HG02678 (cell line): ENCODE results near the gene CHAT.

ENCODE experiments used
- ATAC-seq: cut with Tn5 transposase; IDR thresholded peaks from one replicate; pipeline ENCODE4 v1.9.1; 2021; ENCODE audit warnings: mild to moderate bottlenecking, moderate library complexity; ENCODE audit not compliant: unreplicated experiment

CHAT gene

DNA sequence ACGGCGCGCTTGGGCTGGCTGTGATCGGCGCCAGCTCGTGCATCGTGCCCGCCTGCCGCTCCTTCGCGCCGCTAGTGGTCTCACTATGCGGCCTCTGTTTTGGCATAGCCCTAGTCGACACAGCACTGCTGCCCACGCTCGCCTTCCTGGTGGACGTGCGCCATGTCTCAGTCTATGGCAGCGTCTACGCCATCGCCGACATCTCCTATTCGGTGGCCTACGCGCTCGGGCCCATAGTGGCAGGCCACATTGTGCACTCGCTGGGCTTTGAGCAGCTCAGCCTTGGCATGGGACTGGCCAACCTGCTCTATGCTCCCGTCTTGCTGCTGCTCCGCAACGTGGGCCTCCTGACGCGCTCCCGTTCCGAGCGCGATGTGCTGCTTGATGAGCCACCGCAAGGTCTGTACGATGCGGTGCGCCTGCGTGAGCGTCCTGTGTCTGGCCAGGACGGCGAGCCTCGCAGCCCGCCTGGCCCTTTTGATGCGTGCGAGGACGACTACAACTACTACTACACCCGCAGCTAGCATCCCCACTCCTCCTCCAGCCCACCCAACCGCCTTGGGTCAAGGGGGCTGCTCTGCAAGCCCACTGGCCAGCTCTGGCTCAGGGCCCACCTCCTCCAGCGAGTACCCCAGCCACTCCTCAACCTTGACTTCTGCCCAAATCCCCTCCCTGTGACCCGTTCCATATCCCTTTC, 1.9 kb upstream of the CHAT start:
- ATAC-seq, result no peak

DNA sequence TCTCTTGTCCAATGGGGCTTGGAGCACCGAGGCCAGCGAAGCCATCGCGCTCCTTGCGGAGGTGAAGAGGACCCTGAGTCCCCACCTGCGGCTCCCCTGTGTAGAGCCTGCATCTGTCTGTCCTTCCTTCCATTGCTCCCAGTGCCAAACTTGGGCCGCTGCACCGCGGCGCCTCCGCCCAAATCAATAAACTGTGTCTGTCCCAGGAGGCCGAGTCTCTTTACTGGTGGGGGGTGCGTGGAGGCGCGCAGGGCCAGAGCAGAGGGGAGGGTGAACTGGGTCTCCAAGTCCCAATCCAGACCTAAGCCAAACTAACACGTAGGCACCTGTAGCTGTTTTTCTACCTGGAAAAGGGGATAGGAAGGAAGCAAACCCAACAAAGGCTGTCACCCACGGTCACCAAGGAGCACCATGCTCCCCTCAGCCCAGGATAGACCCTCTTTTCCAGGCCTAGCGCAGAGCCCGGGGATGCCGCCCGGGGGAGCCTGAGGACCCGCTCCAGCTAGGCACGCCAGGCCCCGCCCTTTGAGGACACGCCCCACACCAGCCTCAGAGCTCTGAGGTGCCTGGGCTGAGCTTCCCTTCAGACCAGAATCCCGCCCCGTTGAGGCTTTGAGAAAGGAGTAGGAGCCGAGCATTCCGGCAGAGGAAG, 1.2 kb upstream of the CHAT start:
- ATAC-seq, result no peak

DNA sequence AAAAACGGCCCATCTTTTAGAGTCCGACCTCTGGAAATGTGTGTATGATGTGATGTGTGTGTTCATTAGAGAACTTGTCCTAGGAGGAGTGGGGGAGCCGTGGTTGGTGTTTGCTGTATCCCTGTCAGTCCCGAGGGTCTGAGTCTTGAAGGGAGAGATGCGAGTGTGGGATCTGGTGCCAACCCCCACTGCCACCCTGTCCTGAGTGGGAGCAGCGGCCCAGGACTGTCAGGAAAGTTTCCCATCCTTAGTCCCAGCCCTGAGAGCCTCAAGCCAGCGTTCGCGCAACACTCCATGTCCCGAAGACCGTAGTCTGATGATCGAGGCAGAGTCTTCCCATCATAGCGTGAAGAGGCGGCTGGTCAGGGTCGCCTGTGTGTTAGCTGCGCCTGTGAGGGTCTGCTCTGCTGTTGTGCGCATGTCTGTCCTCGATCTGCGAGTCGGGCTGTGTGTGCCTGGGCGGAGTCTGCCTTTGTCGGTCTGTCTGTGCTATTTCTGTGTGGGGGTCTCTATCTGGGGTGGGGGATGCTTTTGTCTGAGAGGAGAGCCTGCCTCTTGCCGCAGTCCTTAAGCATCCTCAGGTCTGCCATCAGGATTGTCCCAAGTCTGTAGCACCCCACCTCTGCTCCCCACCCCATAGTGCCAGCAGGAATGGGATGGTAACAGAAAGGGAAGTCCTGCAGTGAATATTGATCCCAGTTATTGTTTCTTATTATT, 514 bp upstream of the CHAT start:
- ATAC-seq, result no peak

DNA sequence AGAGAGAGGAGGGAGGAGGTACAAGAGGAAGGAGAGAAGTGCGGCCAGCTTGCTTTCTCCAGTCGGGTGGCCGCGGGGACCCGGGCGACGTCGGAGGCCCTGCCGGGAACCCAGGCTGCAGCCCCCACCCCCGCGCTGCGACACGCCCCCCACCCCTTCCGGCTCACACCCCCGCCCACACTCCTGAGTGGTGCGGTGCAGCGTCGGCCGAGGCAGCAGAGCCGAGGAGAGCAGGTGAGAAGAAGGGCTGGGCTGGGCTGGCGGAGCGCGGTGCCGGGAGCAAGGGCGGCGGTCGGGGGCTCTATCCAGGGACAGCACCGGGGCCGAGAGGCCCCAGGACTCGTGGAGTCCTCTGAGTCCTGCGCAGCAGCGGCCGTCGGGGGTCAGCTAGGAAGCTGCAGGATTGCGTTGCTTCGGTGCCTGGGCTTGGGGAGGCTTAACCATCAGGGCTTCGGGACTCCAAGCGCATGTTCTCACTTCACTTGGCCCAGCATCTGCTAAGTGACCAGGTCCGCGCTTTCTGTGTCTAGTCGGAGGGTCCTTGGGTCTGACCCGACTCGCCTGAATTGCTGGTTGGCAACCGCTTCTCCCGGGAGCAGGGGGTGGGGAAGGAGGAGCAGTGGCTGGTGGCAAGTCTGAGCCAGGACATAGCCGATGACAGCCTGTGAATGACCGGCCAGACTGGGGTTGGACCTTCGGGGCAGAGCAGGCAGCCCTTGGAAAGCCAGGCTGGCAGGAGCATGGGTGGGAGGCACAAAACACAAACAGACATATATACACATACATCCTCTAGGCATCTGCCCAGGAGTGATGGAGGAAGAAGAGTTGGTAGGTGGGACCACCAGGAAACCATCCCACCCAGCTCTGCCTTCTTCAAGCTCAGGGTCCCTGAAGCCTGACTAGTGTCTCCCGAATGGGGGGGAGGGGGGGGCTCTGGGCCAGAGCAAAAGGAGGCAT, 683 bp downstream of the CHAT start:
- ATAC-seq, result no peak

DNA sequence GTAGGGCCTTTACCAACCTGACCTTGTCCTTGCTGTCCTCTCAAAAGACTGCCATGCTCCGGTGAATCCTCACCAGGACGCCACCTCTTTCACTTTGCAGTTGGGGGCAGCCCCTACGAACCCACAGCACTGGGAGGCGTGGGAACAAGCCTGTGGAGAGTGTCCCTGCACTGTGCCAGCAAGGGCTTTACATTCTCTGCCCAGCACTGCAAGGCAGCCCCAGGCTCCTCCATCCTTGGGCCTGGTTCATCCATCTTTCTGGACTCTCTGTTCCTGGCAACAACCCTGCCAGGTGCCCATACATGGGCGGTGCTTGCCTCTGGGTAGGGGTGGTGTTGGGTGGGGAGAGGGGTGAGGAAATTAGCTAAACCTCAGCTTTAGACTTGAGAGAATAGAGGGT, 1.4 kb downstream of the CHAT start:
- ATAC-seq, result no peak

DNA sequence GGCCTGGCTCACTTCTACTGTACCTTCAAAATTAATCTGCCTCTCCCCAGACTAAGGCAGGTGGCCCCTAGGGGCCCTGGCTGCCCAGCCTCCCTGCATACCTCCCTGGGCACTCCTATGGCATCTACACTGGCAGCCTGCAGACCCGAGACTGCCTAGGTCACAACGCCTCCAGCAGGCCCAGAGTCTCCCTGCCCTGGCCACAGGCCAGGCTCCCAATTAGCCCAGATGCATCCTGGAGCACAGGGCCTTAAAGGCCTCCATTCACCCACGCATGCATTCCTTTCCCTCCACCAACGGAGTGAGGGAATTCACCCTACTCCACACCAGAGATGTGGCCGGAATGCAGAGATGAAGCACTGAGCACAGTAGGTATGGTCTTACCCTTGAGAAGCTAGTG, 1.9 kb downstream of the CHAT start:
- ATAC-seq, result no peak

DNA sequence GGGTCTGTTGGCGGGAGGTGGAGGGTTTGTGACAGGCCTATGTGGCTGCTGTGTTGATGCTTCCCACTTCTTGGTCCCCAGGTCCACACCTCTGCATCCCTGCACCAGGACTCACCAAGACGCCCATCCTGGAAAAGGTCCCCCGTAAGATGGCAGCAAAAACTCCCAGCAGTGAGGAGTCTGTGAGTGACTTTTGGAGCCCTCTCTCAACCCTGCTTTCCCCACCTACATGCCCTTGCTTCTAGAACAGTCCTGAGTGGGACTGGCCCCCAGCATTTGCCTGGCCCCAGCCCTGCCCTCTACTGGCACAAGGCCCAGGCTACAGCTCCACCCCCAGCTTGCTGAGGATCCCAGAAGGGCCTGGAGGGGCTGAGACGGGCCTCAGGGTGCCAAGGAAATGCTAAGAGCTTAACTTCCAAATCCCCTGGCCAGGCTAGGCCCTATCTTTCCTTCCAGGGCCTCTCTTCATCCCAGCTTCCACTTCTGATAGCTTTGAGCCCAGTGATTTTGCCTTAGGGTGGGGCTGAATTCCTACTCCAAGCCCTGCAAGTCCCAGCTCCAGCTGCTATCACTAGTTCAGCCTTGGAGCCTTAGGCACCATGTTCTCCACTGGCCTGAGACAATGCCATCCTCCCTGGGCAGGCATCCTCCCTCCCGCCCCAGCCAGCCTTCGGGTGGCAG, 2.7 kb downstream of the CHAT start:
- ATAC-seq, result no peak

DNA sequence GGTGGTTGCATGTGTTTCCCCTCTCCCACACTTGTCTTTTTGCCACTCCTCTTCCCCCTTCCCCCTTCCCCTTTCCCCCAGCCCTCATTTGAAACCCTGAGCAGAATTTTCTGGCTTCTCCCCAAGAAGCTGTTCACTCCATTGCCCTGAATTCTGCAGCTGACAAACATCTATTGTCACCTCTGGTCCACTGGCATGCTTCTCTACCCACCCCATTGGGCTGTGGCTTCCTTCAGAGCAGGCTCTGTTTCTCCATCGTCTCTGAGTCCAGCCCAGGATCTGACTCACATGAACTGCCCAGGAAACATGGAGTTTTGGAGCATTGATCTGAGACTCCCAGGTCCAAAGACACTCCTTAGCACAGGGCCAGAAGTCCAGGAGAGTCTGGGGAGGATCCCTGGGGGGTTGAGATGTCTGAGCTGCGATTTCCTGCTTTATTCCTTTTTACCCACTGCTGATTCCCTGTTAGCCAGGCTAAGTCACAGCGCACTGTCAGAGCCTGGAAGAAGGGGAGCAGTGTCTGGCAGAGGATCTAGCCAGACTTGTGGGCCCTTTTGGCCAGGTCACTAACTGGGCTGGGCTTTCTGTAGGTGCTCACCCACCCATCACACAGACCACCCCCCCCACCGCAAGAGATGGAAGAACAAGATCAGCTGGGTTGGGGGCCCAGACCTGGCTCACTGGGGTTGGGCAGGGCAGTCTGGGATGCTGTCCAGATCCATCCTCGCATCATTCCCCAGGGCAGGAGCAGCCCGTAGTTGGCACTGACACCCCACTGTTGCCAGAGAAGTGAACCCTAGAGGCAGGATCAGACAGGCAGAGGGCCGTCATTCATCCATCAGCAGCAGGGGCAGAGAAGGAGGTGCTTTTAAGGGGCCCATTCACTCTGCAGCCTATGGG, 3.5 kb downstream of the CHAT start:
- no peak for ATAC-seq

DNA sequence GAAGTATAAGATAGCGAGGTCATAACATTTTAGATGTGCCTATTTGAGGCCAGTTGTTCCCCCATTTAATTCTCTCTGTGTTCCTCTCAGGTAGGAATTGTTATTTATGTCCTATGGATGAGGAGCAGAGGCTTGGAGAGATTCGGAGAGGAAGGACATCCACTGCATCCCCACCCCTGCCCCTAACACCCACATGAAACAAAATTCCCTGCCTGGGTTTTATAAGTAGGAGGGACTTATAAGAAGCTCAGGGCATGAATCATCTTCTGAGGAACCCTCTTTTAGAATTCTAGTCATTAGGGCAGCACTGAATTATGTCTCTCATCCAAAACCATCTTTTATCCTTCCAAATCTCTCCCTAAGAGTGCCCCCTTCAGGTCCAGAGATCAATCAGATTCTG, 5.0 kb downstream of the CHAT start:
- ATAC-seq, result no peak

DNA sequence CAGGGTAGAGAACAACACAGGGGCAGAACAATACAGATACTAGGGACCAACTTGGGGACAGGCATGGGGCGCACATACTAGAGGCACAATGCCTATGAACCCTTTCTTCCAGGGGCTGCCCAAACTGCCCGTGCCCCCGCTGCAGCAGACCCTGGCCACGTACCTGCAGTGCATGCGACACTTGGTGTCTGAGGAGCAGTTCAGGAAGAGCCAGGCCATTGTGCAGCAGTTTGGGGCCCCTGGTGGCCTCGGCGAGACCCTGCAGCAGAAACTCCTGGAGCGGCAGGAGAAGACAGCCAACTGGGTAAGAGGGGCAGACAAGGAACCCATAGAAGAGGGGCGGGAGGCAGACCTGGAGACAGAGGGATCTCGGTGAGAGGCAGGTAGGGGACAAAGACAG, 5.8 kb downstream of the CHAT start:
- no peak for ATAC-seq

DNA sequence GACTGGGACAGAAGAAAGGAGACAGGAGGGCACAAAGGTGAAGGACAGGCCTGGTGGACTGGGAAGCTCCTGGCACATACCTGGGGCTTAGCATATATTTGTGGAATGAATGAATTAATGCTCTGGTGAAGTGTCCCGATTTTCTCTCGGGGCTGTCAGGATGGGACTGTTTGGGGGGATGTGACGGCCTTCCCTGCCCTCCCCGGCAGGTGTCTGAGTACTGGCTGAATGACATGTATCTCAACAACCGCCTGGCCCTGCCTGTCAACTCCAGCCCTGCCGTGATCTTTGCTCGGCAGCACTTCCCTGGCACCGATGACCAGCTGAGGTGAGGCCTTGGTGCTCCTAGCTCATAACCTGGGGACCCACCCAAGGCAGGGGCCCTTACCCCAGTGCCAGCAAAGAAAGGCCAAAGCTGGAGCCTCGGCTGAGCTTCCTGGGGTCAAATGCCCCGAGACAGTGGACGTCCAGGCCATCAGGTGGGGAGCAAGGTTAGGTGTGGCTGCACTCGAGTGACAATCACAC, 6.5 kb downstream of the CHAT start:
- ATAC-seq, result no peak

DNA sequence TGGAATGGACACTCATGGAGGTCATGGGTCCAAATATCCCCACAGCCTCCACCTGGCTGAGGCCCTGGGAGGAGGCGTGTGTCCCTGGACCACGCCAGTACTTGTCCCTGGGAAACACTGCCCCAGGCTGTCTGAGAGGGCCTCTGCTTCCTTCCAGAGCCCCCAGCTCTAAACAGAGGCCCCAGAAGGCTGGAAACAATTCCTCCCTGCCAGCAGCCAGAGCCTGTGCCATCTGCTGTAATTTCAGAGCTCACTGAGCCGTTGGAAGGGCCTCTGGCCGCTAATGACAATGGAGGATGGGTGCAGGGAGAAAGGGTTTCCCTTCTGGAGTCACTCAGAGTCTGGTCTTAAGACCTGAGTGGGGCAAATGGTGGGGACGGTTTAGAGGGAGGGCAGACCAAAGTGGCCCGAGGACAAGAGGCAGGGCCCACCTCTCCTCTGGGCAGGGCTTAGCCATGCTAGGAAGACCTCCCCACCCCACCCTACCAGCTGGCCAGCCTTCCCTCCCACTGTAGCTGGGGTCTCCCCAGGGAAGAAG, 7.1 kb downstream of the CHAT start:
- ATAC-seq, result no peak

DNA sequence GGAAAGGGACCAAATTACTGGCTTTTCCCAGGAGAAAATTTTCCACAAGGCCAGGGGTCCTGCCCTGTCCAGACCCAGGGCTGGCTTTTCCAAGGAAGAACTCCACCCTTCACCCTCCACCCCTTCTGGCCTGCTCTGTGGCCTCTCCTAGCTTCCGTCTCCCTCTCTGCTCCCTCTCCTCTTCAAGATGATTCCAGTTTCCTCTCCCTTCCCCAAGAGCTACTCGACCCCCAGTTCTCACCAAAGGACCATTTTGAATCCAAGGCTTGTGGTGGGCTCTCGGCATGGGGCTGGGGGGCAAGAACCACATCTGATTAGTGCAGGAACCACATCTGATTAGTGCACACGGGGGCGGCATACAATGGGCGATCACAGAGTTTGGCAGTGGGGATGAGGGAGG, 7.7 kb downstream of the CHAT start:
- no peak for ATAC-seq

DNA sequence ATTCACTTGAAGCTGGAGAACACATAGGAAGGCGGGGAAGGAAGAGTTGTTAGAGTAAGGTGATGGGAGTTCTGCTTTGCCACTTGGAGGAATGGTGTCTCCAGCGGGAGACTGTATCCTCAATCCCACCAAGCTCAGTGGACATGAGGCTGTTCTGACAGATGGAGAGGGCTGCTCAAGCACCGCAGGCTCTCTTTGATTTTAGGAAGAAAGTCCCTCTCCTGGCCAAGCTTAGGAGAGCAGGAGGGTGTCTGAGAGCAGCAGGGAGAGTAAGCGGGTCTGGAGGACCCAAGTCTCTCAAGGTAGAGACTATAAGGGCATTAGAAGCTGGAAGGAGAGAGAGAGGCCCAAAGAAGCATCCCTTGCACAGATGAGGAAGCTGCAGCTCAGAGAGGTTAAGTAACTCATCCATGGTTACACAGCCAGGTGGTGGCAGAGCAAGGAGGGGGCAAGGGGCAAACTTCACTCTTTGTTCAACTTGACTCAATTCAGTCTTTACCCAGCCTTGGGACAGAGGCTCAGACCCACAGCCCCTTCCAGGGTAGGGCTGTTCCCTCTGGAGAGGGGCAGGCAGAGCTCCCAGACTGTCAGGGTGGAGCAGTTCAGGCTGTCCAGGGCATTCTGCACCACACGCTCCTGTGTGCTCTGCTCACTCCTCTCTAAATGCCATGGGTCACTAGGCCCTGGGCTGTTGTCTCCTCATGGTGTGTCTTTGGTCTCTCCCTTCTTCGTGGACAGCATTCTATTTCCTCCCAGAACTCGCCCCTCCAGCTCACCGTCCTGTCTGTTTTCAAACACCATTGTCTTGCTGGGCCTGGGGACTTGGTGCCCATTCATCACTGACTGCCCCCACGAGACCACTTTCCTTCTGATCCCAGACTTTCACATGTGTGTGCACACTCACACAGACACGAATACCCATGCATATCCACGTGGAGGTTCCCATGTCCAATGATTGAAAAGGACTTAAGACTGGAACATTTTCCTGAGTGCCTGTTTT, 8.9 kb downstream of the CHAT start:
- no peak for ATAC-seq

DNA sequence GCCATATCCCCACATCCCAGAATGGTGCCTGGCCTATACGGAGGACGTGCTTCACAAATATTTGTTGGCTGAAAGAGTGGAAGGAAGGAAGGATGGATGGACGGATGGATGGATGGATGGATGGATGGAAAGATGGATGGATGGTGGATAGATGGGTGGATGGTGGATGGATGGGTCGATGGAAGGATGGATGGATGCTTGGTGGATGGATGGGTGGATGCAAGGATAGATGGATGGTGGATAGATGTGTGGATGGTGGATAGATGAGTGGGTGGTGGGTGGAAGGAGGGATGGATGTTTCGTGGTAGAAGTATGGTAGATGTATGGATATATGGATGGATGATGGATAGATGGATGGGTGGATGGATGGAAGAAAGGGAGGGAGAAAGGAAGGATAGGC, 10.8 kb downstream of the CHAT start:
- ATAC-seq, result no peak

DNA sequence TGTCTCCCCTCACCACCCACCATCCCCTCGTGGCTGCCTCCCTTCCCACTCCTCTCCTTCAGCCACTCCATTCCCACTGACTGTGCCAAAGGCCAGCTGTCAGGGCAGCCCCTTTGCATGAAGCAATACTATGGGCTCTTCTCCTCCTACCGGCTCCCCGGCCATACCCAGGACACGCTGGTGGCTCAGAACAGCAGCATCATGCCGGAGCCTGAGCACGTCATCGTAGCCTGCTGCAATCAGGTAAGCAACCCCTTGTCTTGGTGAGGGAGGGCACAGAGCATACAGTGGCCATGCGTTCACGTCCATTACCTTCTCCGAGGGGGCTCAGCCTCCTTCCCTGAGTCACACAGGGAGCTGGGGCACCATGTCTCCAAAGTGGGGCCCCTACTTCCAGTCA, 11.6 kb downstream of the CHAT start:
- ATAC-seq, result no peak

DNA sequence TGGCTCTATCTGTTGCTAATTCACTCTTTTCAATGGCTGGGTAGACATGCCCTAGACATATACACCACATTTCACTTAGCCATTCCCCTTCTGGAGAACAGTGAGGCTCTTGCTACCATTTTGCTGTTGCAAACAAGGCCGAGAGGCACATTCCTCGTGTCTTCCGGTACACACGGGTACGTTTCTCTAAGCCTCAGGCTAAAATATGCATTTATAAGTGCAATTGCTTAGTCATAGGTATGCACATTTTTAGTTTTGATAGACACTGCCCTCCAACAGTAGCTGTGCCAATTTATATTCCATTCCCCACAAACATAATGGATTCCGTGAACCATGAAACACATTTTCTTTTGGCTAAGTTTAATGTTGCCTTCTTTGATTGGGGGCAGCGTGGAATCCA, 13.2 kb downstream of the CHAT start:
- no peak for ATAC-seq
